Muscle of leg (tissue), 11 donors: ENCODE data around the gene ZNF692. TPM values are rescaled to one million over a fixed set of nuclear protein-coding genes. Genes with fewer than 3 reads are reported as not detected.
"Not testable (repeated sequence)": the region's sequence is repeated elsewhere in the genome, so short reads cannot be mapped to it uniquely, and the experiment has no call there.

ENCODE experiments used
- DNase-seq: peaks from one replicate; pipeline ENCODE4 v3.0.0; 2013
- H3K27ac ChIP-seq: one replicate; pipeline ENCODE4 v1.5.1; 2013; ENCODE audit warnings: mild to moderate bottlenecking, low read length, control low read depth
- H3K27me3 ChIP-seq: one replicate; pipeline ENCODE4 v1.6.1; 2013; ENCODE audit warnings: low read length; ENCODE audit not compliant: control insufficient read depth, insufficient read depth
- H3K36me3 ChIP-seq: one replicate; pipeline ENCODE4 v1.6.1; 2013; ENCODE audit warnings: low read length; ENCODE audit not compliant: control insufficient read depth, insufficient read depth
- H3K4me1 ChIP-seq: one replicate; pipeline ENCODE4 v1.6.1; 2013; ENCODE audit warnings: low read length; ENCODE audit not compliant: control insufficient read depth, insufficient read depth
- H3K4me3 ChIP-seq: one replicate; pipeline ENCODE4 v1.5.1; 2013; ENCODE audit warnings: low read length, control low read depth
- H3K9me3 ChIP-seq: replicated peaks from 2 replicates; pipeline ENCODE4 v1.6.1; 2013; ENCODE audit warnings: low read depth, low read length; ENCODE audit not compliant: control insufficient read depth
- WGBS: methylation state at CpG from one replicate; pipeline ENCODE4 v1.1.5; 2013; ENCODE audit warnings: missing lambda C conversion rate; ENCODE audit not compliant: insufficient coverage; 5-methylcytosine and 5-hydroxymethylcytosine counted together
- polyA plus RNA-seq, 8 donors: library from polyadenylated mRNA; unstranded; fragments of 120-200 nt; gene quantifications; one replicate each; pipeline versions ENCODE4 v1.2.1 to v1.2.3, GENCODE V29; 2013; ENCODE audit warnings: inconsistent platforms in 1 of 8, low replicate concordance in 1 of 8; ENCODE audit not compliant: insufficient read length in 8 of 8, insufficient read depth in 1 of 8
- total RNA-seq: library from RNA; stranded (reverse); fragments of 120-200 nt; gene quantifications from one replicate; pipeline ENCODE4 v1.2.4, GENCODE V29; 2013

ZNF692 gene
- total and polyA plus RNA-seq, 9 donors = 18.8 to 42.8 (median 32.1) TPM

- not testable (repeated sequence) for H3K27me3 ChIP-seq, H3K4me1 ChIP-seq, DNase-seq, H3K36me3 ChIP-seq, H3K4me3 ChIP-seq, H3K9me3 ChIP-seq, H3K27ac ChIP-seq
- WGBS = no CpG with 5 or more reads among the region's 7 CpGs
Observed at GRCh38 chr1:248882427-248882826, 23.5 kb upstream of the ZNF692 start.

GRCh38 chr1:248881261-248881660, 22.4 kb upstream of the ZNF692 start:
- no peak overlapping the region for H3K4me3 ChIP-seq
- no CpG with 5 or more reads among the region's 1 CpG for WGBS
- no peaks in the 10 kb centered on the region for H3K4me1 ChIP-seq
- H3K36me3 ChIP-seq = no peaks in the 10 kb centered on the region
- DNase-seq = no peak
- no peaks in the 10 kb centered on the region for H3K27me3 ChIP-seq
- H3K9me3 ChIP-seq = no peaks in the 10 kb centered on the region
- no peak overlapping the region for H3K27ac ChIP-seq

- 0% methylated on average over 18 of the region's 23 CpGs for WGBS
- peak; percentile 97 for DNase-seq
- H3K9me3 ChIP-seq = no peaks in the 10 kb centered on the region
Observed at GRCh38 chr1:248873993-248874533, 15.2 kb upstream of the ZNF692 start.

GRCh38 chr1:248873409-248873992, 14.6 kb upstream of the ZNF692 start:
- 0% methylated on average over 35 of the region's 41 CpGs for WGBS
- Histone ChIP-seq H3K9me3 (no peaks in the 10 kb centered on the region), H3K27me3 (no peaks in the 10 kb centered on the region), H3K36me3 (no peaks in the 10 kb centered on the region), H3K27ac (peak overlapping the region; percentile 99), H3K4me3 (peak overlapping the region; percentile 88), H3K4me1 (peaks cover 3% of the 10 kb centered on the region)
- peak; percentile 97 for DNase-seq

More at GRCh38 chr1:248873993-248874533, 15.2 kb upstream of the ZNF692 start:
- Histone ChIP-seq H3K36me3 (no peaks in the 10 kb centered on the region), H3K4me1 (peaks cover 3% of the 10 kb centered on the region), H3K27me3 (no peaks in the 10 kb centered on the region), H3K4me3 (peak overlapping the region; percentile 88), H3K27ac (peak overlapping the region; percentile 99)

DNA sequence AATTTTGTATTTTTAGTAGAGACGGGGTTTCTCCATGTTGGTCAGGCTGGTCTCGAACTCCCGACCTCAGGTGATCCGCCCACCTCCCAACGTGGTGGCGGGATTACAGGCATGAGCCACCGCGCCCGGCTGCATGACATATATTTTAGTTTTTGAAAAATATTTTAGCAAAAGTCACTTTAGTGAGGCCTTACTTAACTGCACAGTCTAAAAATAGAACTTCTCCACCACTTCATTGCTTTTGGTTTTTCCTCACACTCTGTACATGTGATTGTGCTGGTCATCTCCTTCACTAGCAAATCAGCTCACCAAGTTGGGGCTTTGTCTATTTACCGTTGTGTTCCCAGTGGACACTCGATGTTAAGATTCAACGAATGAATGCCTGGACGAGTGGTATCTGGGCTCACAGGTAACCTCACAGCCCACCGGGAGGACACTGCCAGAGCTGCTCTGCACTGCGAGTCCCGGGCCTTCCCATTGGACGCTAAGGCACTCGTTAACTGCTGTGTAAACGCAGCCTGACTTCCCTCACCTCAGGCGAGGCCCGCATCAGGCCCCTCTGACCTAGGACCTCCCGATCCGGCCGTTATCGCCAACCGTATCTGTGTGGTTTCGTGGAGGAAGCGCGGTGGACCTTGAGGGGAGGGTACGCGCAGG, 14.0 kb upstream of the ZNF692 start:
- no peaks in the 10 kb centered on the region for H3K27me3 ChIP-seq
- WGBS = 0% methylated on average over 15 of the region's 31 CpGs
- peak overlapping the region; percentile 88 for H3K4me3 ChIP-seq
- peaks cover 3% of the 10 kb centered on the region for H3K4me1 ChIP-seq
- peak overlapping the region; percentile 99 for H3K27ac ChIP-seq
- no peaks in the 10 kb centered on the region for H3K36me3 ChIP-seq
- DNase-seq = peak; percentile 87
- H3K9me3 ChIP-seq = peaks cover 1% of the 10 kb centered on the region

DNA sequence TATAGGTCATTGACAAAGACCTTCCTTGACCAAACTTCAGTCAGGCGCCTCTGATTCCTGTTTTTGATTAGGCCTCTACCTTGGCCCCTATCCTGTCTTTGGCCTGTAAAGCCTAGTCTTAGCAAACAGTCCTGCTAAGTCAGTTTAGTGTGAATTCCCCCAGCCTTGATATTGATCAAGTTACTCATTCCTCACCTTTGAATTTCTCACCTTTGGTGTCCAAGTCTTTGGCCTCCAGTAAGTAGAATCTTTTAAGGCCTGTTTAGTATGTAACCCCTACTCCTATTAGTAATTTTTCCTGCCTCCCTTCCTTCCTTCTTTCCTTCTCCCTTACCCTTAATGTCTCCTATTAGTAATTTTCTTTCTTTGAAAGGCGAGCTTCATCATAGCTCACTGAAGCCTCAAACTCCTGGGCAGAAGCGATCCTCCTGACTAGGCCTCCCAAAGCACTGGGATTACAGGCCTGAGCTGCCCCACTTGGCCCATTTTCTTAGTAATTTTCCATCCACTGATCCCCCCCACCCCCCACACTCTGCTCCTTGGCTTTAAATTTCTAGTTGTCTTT, 13.0 kb upstream of the ZNF692 start:
- H3K9me3 ChIP-seq = peaks cover 2% of the 10 kb centered on the region
- H3K36me3 ChIP-seq = no peaks in the 10 kb centered on the region
- H3K4me3 ChIP-seq = no peak overlapping the region
- no peak for DNase-seq
- 93% methylated on average over 2 of the region's 3 CpGs for WGBS
- H3K27ac ChIP-seq = peak overlapping the region; percentile 99
- H3K4me1 ChIP-seq = peaks cover 3% of the 10 kb centered on the region
- H3K27me3 ChIP-seq = no peaks in the 10 kb centered on the region

GRCh38 chr1:248862998-248863881, 4.4 kb upstream of the ZNF692 start:
- DNase-seq = peak; percentile 88
- Histone ChIP-seq H3K4me1 (peaks cover 27% of the 10 kb centered on the region), H3K27me3 (no peaks in the 10 kb centered on the region), H3K36me3 (no peaks in the 10 kb centered on the region), H3K27ac (peak overlapping the region; percentile 25), H3K9me3 (peaks cover 2% of the 10 kb centered on the region), H3K4me3 (peak overlapping the region; percentile 54)
- WGBS = 3% methylated on average over 46 of the region's 46 CpGs

DNA sequence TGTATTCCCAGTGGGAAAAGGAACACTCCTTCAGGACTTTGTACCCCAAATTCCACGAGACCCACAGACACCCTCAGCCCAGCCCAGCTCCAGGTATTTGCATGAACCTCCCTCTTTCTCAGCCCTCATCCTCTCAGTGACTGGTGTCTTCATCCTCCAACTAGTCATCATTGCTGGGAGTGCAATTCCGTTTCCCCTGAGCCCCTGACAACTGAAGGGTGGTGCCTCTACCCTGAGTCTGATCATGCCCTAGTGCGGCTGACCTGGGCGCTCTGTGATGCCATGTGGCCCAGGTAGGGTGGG, 3.8 kb upstream of the ZNF692 start:
- WGBS = 19% methylated on average over 4 of the region's 4 CpGs

DNA sequence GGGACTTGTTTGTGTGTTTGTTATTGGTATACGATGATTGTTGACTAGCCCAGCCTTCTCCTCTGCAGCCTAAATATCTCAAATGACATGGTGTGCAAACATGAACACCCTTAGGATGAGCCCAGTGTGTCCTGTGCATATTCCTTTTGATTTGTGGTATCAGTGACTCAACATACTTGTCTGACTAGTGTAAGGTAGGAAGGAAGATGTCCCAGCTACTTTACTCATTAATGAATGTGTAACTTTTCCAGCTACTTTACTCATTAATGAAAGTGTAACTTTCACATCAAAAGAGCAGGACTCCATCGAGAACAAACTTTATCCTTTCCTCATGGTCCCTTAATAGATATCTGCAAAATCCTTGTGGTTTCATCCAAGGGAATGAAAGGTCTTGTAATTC, 2.7 kb upstream of the ZNF692 start:
- no peak overlapping the region for H3K4me3 ChIP-seq
- peaks cover 40% of the 10 kb centered on the region for H3K4me1 ChIP-seq
- no peaks in the 10 kb centered on the region for H3K36me3 ChIP-seq
- H3K9me3 ChIP-seq = no peaks in the 10 kb centered on the region
- H3K27me3 ChIP-seq = no peaks in the 10 kb centered on the region
- H3K27ac ChIP-seq = no peak overlapping the region
- WGBS = no CpG with 5 or more reads among the region's 2 CpGs
- DNase-seq = no peak

More for the DNA sequence above, 3.8 kb upstream of the ZNF692 start:
- Histone ChIP-seq H3K9me3 (no peaks in the 10 kb centered on the region), H3K36me3 (no peaks in the 10 kb centered on the region), H3K27me3 (no peaks in the 10 kb centered on the region), H3K4me3 (peak overlapping the region; percentile 54), H3K27ac (no peak overlapping the region), H3K4me1 (peaks cover 33% of the 10 kb centered on the region)
- DNase-seq = no peak

- Histone ChIP-seq H3K4me1 (peaks cover 40% of the 10 kb centered on the region), H3K27me3 (no peaks in the 10 kb centered on the region), H3K27ac (peak overlapping the region; percentile 99), H3K9me3 (no peaks in the 10 kb centered on the region), H3K4me3 (no peak overlapping the region), H3K36me3 (peaks cover 9% of the 10 kb centered on the region)
- 69% methylated on average over 3 of the region's 4 CpGs for WGBS
- DNase-seq = no peak
Observed at GRCh38 chr1:248860007-248860406, 1.1 kb upstream of the ZNF692 start.
